ENCODE data around the gene MB21D2. TPM values are rescaled to one million over a fixed set of nuclear protein-coding genes. Genes with fewer than 3 reads are reported as not detected.
A peak's percentile ranks its signal among the peaks of the same experiment; 100 is the strongest.

MB21D2 gene
- total RNA-seq, 8 experiments from 2014 or later = 1.6 to 25.3 (median 17.0) TPM

DNA sequence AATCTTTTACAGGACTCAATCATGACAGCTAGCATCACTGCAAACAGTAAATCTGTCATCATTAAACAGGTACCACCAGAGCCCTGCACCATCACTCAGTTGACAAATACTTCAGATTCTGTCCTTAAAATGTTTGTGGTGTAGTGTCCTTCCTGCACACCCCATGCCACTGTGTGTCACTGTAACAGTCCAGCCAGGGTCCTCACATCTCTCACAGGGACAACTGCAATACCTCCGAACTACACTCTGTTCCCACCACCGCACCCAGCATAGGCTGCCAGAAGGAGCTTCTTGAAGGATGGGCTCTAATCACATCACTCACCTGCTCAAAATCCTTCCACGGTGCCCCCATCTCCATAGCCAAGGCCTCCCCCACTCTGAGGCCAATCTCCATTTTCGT is 100.2 kb downstream of the MB21D2 start:
- in situ Hi-C loops (cut with MboI; ENCODE audit: low pct_unique_long_range_greater_than_20kb in 2 of 9, low sequenced_read_pairs in 9 of 9, unreplicated experiment in 9 of 9) = loop anchor here (10.0 to 25.0 kb wide), 7 partner anchors 220 to 757 kb away; partner anchors contain the start of gene ATP13A4 (in 5 of the 9)
- no peak overlapping the region for H3K4me3 ChIP-seq
- WGBS, 10 experiments = 57 to 100% (median 95%) methylated on average over 1 to 3 of the region's 4 CpGs; no CpG with 5 or more reads in 6 of the 10 experiments
- ATAC-seq (replicated peaks in 6 of 8) = peak in 5 of 8 experiments; percentile 17 to 35 (median 25)
- H3K27ac ChIP-seq = no peak overlapping the region
- peaks cover 33 to 47% of the 10 kb centered on the region in 2 donors for H3K4me1 ChIP-seq (replicated peaks in 1 of 2)

DNA sequence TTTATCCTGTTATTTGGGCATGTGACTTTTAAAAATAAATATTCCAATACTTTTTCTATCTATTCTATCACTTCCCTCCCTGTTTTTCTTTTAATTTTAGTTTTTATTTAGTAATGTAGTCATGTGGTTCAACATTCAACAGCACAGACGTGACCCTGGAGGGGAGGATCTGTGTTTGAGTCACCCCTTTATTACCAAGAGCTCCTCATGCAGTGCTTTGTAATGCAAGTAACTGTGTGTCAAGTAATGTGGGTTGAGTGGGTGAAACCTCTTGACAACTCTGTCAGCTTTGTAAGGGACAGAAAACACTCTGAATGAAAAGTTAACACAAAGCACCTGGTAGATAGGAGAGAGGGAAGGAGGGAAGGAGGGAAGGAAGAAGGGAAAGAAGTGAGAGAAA is 100.6 kb downstream of the MB21D2 start:
- ATAC-seq (replicated peaks in 6 of 8) = peak in 7 of 8 experiments; percentile 17 to 69 (median 48)
- in situ Hi-C loops (cut with MboI; ENCODE audit: low pct_unique_long_range_greater_than_20kb in 2 of 9, low sequenced_read_pairs in 9 of 9, unreplicated experiment in 9 of 9) = loop anchor here (10.0 to 25.0 kb wide), 7 partner anchors 220 to 758 kb away; partner anchors contain the start of gene ATP13A4 (in 5 of the 9)
- Histone ChIP-seq H3K27ac (no peak overlapping the region), H3K4me1 (replicated peaks in 1 of 2) (peaks cover 33 to 47% of the 10 kb centered on the region in 2 donors), H3K4me3 (no peak overlapping the region)
- WGBS, 10 experiments = 29 to 75% (median 50%) methylated on average over 1 of the region's 1 CpG; no CpG with 5 or more reads in 3 of the 10 experiments

DNA sequence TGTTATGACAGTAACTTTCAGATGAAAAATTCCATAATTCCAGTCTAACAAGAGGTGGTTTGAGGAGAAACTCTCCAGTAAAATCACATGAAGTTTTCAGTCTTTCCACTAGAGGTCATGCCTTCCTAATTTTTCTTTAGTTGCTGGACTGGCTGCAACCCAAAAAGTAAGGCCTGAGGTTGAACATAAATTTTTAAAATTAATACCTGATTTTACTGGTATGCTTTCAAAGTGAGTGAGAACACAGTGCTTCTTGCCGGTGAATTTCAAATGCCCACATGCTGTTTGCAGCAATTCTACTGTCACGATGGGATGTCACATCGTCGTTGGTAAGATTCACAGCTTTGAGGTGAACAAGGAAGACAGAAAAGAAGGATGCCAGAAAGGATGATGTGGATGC is 101.3 kb downstream of the MB21D2 start:
- Histone ChIP-seq H3K4me1 (replicated peaks in 1 of 2) (peaks cover 33 to 47% of the 10 kb centered on the region in 2 donors), H3K4me3 (no peak overlapping the region), H3K27ac (no peak overlapping the region)
- 0 to 100% (median 51%) methylated on average over 1 to 4 of the region's 4 CpGs; no CpG with 5 or more reads in 1 of the 10 experiments for WGBS, 10 experiments
- peak in 3 of 8 experiments; percentile 29 to 61 (median 31) for ATAC-seq (replicated peaks in 6 of 8)
- in situ Hi-C loops (cut with MboI; ENCODE audit: low pct_unique_long_range_greater_than_20kb in 2 of 9, low sequenced_read_pairs in 9 of 9, unreplicated experiment in 9 of 9) = loop anchor here (10.0 to 25.0 kb wide), 7 partner anchors 221 to 758 kb away; partner anchors contain the start of gene ATP13A4 (in 5 of the 9)

DNA sequence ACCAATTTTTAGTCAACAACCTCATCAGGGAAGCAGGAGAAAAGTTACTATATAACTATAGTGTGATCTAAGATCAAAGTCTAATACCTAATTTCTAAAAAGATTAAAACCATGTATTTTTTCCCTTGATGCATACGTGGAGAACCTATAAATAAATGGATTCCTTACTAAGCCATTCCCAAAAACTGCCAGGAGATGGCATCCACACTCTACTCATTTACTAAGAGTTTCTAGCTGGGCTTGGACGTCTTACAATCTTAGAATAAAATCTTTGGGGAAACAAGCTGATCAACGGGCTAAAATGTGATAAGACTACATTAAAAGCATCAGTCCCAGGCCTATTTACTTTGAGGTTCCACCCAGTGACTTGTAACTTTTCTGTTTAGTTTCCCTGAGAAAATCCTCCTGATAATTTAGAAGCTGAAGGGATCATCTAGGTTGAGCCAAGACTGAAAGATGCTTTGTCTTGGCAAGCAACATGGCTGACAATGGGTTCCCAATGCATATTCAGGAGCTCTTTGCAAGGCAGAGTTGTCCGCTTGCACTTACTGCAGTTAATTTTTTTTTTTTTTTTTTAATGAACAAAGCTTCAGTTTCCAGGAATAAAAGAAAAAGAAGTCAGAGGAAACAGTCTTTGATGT is 104.8 kb downstream of the MB21D2 start:
- Histone ChIP-seq H3K4me1 (replicated peaks in 1 of 2) (peaks cover 13 to 19% of the 10 kb centered on the region in 2 donors), H3K4me3 (no peak overlapping the region), H3K27ac (no peak overlapping the region)
- ATAC-seq (replicated peaks in 6 of 8) = peak in 6 of 8 experiments; percentile 38 to 85 (median 72)
- in situ Hi-C loops (cut with MboI; ENCODE audit: low pct_unique_long_range_greater_than_20kb in 2 of 9, low sequenced_read_pairs in 9 of 9, unreplicated experiment in 9 of 9) = loop anchor here (5.0 to 25.0 kb wide), 8 partner anchors 224 to 762 kb away; partner anchors contain the start of gene ATP13A4 (in 5 of the 9)
- 13 to 70% (median 37%) methylated on average over 1 to 4 of the region's 4 CpGs for WGBS, 10 experiments

DNA sequence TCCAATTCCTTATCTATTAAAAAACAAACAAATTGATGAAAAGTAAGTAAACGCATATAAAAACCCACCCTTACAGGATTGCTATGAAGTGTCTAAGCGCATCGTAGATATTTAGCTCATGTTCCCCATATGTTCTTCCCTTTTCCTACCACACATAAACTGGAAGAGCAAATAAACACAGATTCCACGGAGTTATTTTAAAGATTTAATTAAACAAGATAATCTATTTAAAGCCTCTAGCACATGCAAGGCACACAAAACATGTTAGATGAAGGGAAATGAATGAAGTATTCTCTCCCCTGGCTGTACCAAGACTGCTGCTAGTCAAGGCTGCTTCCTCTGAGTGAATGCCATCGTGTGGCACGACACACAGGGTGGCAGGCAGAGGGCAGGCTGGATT is 111.9 kb downstream of the MB21D2 start:
- no peak overlapping the region for H3K4me3 ChIP-seq
- in situ Hi-C loops (cut with MboI; ENCODE audit: low pct_unique_long_range_greater_than_20kb in 2 of 9, low sequenced_read_pairs in 9 of 9, unreplicated experiment in 9 of 9) = loop anchor here in 7 of 9 experiments (10.0 to 25.0 kb wide), 5 partner anchors 232 to 757 kb away; partner anchors contain the start of gene ATP13A4 (in 5 of the 7)
- H3K4me1 ChIP-seq (replicated peaks in 1 of 2) = peaks cover 0 to 4% of the 10 kb centered on the region in 2 donors
- no peak for ATAC-seq (replicated peaks in 6 of 8)
- H3K27ac ChIP-seq = no peak overlapping the region
- WGBS, 10 experiments = 83 to 100% (median 92%) methylated on average over 1 to 6 of the region's 6 CpGs; no CpG with 5 or more reads in 2 of the 10 experiments

DNA sequence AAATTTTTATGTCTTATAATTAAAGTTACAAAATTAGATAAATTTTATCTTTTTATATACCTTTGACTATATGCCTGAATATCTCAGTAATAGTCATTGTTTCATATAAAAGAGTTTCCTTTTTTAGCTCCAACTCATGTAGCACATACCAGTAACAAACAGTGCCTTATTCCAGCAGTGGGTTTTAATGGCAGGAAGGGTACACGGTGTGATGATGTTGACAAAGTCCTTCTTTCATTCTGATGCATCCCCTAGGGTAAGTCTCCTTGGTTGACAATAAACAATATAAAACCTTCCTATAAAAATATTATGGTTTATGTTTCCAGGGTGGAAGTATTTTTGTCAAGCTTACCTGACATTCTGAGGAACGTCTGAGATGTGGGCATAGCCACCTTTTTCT is 113.2 kb downstream of the MB21D2 start:
- Histone ChIP-seq H3K27ac (no peak overlapping the region), H3K4me3 (no peak overlapping the region), H3K4me1 (replicated peaks in 1 of 2) (peaks cover 0 to 4% of the 10 kb centered on the region in 2 donors)
- no peak for ATAC-seq (replicated peaks in 6 of 8)
- in situ Hi-C loops (cut with MboI; ENCODE audit: low pct_unique_long_range_greater_than_20kb in 2 of 9, low sequenced_read_pairs in 9 of 9, unreplicated experiment in 9 of 9) = loop anchor here in 7 of 9 experiments (10.0 to 25.0 kb wide), 5 partner anchors 233 to 758 kb away; partner anchors contain the start of gene ATP13A4 (in 5 of the 7)
- WGBS, 10 experiments = 67 to 100% (median 91%) methylated on average over 1 to 2 of the region's 2 CpGs; no CpG with 5 or more reads in 4 of the 10 experiments

DNA sequence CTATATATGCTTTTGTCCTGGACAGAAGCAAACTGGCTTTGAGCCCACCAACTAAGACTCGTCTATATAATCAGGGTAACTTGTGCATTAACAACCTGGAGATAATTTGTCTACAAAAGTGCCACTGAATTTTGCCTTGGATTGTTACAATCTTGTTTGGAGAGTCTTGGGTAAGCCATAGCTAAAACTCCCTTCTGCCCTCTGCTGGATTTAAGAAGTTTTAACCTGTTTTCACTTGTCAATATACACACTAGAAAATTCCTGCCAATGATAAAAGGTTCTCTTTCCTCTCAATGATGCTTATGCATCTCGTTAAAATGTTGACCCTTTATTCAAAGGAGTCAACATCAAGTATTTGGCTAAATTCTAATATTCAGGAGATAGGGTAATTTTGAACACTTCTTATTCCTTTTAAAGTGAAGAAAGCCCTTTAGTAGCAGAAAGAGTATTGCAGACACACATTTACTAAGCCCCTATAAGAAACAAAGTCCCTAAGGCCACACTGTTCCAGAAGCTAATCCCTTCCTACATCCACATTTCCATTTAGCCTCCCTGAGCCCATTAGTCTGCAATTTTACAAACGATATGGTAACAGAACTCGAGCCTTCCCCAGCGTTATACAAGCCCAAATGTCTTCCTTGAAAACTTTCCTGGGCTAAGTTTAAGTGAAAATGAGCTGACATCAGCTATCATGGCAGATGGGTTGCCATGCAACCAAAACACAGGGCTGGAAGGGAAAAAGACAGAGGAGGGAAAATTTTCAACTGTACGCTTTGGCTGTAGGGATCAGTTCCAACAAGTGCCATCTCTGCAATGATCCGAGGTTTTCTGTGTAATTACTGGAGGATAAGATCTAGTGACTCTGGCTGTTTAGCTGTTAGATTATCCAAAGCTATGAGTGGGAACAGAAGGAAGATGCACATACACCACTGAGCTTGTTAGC is 114.4 kb downstream of the MB21D2 start:
- in situ Hi-C loops (cut with MboI; ENCODE audit: low pct_unique_long_range_greater_than_20kb in 2 of 9, low sequenced_read_pairs in 9 of 9, unreplicated experiment in 9 of 9) = loop anchor here in 7 of 9 experiments (10.0 to 25.0 kb wide), 5 partner anchors 234 to 759 kb away; partner anchors contain the start of gene ATP13A4 (in 5 of the 7)
- ATAC-seq (replicated peaks in 6 of 8) = peak in 5 of 8 experiments; percentile 47 to 86 (median 79)
- Histone ChIP-seq H3K27ac (no peak overlapping the region), H3K4me1 (replicated peaks in 1 of 2) (peaks cover 0 to 4% of the 10 kb centered on the region in 2 donors), H3K4me3 (no peak overlapping the region)
- WGBS, 10 experiments = 0 to 85% (median 45%) methylated on average over 1 to 7 of the region's 7 CpGs

DNA sequence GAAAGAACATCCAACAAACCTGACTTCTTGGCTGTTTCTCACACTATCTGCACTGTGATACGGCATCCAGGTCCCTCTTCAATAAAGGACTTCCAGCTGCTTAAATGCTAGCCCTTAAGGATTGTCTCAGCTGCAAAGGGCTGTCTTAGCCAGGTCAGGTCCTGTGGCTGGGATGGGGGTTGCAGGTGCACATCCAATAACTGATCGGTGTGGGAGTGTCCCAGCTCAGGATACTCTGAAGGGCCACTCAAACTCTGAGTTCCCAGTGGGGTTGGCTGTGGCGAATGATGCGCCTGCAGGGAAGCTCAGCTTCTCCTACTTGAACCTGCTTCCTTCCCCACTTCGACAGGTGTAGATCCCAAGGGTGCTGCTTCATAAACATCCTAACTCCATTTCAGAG is 115.7 kb downstream of the MB21D2 start:
- in situ Hi-C loops (cut with MboI; ENCODE audit: low pct_unique_long_range_greater_than_20kb in 2 of 9, low sequenced_read_pairs in 9 of 9, unreplicated experiment in 9 of 9) = loop anchor here in 7 of 9 experiments (10.0 to 25.0 kb wide), 5 partner anchors 235 to 760 kb away; partner anchors contain the start of gene ATP13A4 (in 5 of the 7)
- Histone ChIP-seq H3K4me3 (no peak overlapping the region), H3K4me1 (replicated peaks in 1 of 2) (peaks cover 0 to 4% of the 10 kb centered on the region in 2 donors), H3K27ac (no peak overlapping the region)
- no peak for ATAC-seq (replicated peaks in 6 of 8)
- WGBS, 10 experiments = 67 to 100% (median 92%) methylated on average over 1 to 5 of the region's 5 CpGs; no CpG with 5 or more reads in 1 of the 10 experiments

DNA sequence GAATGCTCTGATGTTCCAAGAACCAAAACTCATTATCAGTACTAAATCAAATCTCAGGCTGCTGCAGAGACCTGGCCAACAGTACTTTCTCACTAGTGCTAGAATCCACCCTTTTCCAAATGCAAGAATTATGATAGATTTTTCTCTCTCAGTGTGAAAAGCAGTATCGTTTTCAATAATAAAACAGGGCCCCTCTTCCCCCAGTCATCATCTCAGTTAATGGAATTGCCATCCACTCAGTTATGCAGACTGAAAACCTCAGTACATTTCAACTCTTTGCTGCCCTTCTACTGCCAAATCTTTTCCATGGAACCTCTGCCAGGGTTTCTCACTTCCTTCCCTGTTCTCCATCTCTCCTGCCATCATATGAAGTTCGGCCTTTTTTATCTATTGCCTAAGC is 117.9 kb downstream of the MB21D2 start:
- Histone ChIP-seq H3K4me1 (replicated peaks in 1 of 2) (peaks cover 0 to 4% of the 10 kb centered on the region in 2 donors), H3K27ac (no peak overlapping the region), H3K4me3 (no peak overlapping the region)
- in situ Hi-C loops (cut with MboI; ENCODE audit: low pct_unique_long_range_greater_than_20kb in 2 of 9, low sequenced_read_pairs in 9 of 9, unreplicated experiment in 9 of 9) = loop anchor here in 8 of 9 experiments (10.0 to 25.0 kb wide), 6 partner anchors 235 to 763 kb away; partner anchors contain the start of gene ATP13A4 (in 5 of the 8)
- 49 to 100% (median 86%) methylated on average over 1 to 2 of the region's 2 CpGs; no CpG with 5 or more reads in 2 of the 10 experiments for WGBS, 10 experiments
- ATAC-seq (replicated peaks in 6 of 8) = no peak

DNA sequence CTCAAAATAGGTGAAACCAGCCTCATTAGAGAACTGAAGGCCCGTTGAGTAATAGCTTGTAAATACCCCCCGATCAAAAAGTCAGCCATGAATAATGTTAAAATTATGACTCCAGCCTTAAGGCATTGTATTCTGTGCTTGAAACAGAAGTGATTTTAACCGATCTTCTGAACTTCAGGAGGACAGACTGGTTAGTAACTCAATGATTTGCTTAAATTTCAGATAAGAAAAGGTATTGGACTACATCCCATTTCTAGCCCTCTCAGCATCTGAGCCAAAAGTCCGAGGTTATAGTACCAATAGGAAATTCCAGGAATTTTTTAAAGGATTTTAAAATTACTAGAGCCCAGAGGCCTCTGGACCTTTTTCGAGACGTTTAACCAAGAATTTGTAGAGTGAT is 122.6 kb downstream of the MB21D2 start:
- ATAC-seq (replicated peaks in 6 of 8) = no peak
- Histone ChIP-seq H3K4me1 (replicated peaks in 1 of 2) (no peaks in the 10 kb centered on the region), H3K27ac (no peak overlapping the region), H3K4me3 (no peak overlapping the region)
- in situ Hi-C loops (cut with MboI; ENCODE audit: low pct_unique_long_range_greater_than_20kb in 2 of 9, low sequenced_read_pairs in 9 of 9, unreplicated experiment in 9 of 9) = loop anchor here in 2 of 9 experiments (25.0 kb wide), 2 partner anchors 233 to 333 kb away; no protein-coding TSS in a partner anchor
- 61 to 100% (median 88%) methylated on average over 1 to 6 of the region's 6 CpGs for WGBS, 10 experiments

DNA sequence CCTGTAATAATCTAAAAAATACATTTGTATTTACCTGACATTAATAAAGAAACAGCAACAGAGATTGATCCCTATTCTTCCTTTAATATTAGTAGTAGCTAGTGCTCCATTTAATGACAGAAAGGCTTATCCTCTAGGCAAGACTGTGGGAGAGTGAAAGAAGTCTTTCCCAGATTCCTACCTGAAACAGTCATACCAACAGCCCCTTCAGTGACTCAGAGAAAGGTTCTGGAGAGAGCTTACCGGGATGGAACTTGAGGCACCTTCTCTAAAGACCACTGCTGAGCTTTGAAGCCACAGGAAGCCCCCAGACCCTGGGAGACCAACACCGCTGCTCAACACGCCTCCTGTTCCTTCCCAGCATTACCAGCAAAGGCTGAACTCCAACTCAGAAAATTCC is 123.4 kb downstream of the MB21D2 start:
- ATAC-seq (replicated peaks in 6 of 8) = no peak
- in situ Hi-C loops (cut with MboI; ENCODE audit: low pct_unique_long_range_greater_than_20kb in 2 of 9, low sequenced_read_pairs in 9 of 9, unreplicated experiment in 9 of 9) = loop anchor here in 2 of 9 experiments (25.0 kb wide), 2 partner anchors 232 to 332 kb away; no protein-coding TSS in a partner anchor
- 33 to 100% (median 87%) methylated on average over 1 to 3 of the region's 3 CpGs; no CpG with 5 or more reads in 3 of the 10 experiments for WGBS, 10 experiments
- Histone ChIP-seq H3K4me3 (no peak overlapping the region), H3K4me1 (replicated peaks in 1 of 2) (no peaks in the 10 kb centered on the region), H3K27ac (no peak overlapping the region)

Measured in motor neuron (in vitro differentiated cells).